Esophagus muscularis mucosa (tissue), 4 donors: ENCODE results near the gene FAAP100.

Source experiments
- EP300 ChIP-seq: sonication (generic); formaldehyde crosslinking; IDR thresholded peaks from one replicate; pipeline ENCODE4 v1.6.1; 2017; ENCODE audit warnings: antibody characterized with exemption
- POLR2A ChIP-seq: fragments of 450-650 bp; IDR thresholded peaks from one replicate; pipeline ENCODE4 v1.6.1; 2017; ENCODE audit warnings: antibody characterized with exemption, moderate library complexity, mild to moderate bottlenecking, low read depth
- POLR2AphosphoS5 ChIP-seq, 2 donors: sonication (generic); formaldehyde crosslinking; IDR thresholded peaks; one replicate each; pipeline ENCODE4 v1.6.1; 2017; ENCODE audit warnings: antibody characterized with exemption in 2 of 2
- TF ChIP-seq, protein P1 (sequence below), 3 experiments: fragments of 200-600 bp in 2 of 3; fragments of 450-650 bp in 1 of 3; sonication (generic) in 2 of 3; IDR thresholded peaks; one replicate each; pipeline ENCODE4 v1.5.1; 2017 to 2019; ENCODE audit warnings: antibody characterized with exemption in 3 of 3, mild to moderate bottlenecking in 2 of 3, moderate library complexity in 1 of 3

DNA sequence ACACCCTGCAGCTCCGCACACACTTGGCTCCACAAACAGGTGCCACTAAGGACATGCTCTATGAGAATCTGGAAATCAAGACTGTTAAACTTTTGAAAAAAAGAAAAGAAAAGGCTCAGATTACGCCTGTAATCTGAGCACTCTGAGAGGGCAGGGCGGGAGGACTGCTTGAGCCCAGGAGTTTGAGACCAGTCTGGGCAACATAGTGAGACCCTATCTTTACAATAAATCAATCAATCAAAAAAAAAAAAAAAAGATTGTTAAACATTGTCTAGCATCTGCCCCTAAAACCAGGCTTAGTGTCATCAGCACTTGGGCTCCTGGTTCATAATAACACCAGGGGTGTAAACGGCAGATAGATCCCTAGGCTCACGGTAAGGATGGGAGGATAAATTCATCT is 37.5 kb upstream of the FAAP100 start:
- TF ChIP-seq, protein P1, sequence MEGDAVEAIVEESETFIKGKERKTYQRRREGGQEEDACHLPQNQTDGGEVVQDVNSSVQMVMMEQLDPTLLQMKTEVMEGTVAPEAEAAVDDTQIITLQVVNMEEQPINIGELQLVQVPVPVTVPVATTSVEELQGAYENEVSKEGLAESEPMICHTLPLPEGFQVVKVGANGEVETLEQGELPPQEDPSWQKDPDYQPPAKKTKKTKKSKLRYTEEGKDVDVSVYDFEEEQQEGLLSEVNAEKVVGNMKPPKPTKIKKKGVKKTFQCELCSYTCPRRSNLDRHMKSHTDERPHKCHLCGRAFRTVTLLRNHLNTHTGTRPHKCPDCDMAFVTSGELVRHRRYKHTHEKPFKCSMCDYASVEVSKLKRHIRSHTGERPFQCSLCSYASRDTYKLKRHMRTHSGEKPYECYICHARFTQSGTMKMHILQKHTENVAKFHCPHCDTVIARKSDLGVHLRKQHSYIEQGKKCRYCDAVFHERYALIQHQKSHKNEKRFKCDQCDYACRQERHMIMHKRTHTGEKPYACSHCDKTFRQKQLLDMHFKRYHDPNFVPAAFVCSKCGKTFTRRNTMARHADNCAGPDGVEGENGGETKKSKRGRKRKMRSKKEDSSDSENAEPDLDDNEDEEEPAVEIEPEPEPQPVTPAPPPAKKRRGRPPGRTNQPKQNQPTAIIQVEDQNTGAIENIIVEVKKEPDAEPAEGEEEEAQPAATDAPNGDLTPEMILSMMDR (IDR thresholded peaks at IDR 0.05) = no peak
- TF ChIP-seq POLR2A = no peak
- no peak for TF ChIP-seq POLR2AphosphoS5 (IDR thresholded peaks at IDR 0.05)
- no peak for TF ChIP-seq EP300
